Measurements from ENCODE around the gene URGCP. TPM values are rescaled to one million over a fixed set of nuclear protein-coding genes. Genes with fewer than 3 reads are reported as not detected.
A peak's percentile ranks its signal among the peaks of the same experiment; 100 is the strongest.

Gene URGCP
- total RNA-seq, 2 donors from 2014 or later, result 15.6 to 22.1 TPM

DNA sequence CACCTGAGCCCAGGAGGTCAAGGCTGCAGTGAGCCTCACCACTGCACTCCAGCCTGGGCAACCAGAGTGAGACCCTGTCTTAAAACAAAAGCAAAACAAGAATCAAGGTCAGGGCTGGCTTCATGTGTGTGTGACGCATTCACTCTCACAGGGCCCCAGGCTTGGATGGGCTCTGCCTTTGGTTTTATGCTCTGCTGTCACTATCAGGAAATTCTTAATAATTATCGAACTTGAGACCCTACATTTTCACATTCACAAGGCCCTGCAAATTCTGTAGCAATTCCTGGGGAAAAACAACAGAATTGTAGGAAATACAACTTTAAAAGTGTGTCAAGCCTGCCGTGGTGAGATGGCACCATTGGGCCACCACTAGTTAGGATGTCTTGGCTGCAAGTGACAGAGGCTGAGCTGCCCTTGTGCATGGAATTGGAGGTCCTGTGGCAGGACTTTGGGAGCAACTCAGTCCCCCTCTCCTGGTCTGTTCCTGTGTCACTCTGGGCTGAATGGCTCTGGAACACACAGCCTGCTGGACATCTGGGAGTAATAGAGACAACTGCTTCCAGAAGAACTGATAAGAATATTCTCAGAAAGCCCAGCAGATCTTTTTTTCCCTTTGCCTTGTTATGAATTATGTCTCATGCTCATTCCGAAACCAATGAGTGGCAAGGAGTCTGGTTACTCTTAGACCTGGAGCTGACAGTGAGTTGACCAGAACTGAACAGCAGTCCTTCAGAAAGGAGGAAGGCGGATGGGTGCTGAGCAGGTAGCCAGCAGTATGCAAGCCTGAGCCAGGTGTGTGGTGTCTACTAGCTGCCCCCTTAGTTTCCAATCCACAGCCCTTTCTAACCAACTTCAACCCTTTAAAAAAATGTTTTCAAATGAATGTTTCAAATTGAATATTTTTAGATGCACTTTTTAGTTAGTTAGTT is 23.4 kb upstream of the URGCP start:
- Histone ChIP-seq H3K9me3 (no peaks in the 10 kb centered on the region), H3K27ac (no peak overlapping the region), H3K27me3 (no peaks in the 10 kb centered on the region), H3K4me3 (no peak overlapping the region), H3K4me1 (peaks cover 23% of the 10 kb centered on the region), H3K36me3 (replicated peaks in 1 of 2; ENCODE audit: insufficient read depth in 1 of 2, low read depth in 2 of 2) (no peaks in the 10 kb centered on the region)
- intact Hi-C loops (cut with DNase I), result loop anchor here (10.0 kb wide), 1 partner anchor 65 kb away; the partner anchor contains the start of gene MRPS24
- ATAC-seq (no peak), DNase-seq (no peak)
- TF ChIP-seq, protein P1, sequence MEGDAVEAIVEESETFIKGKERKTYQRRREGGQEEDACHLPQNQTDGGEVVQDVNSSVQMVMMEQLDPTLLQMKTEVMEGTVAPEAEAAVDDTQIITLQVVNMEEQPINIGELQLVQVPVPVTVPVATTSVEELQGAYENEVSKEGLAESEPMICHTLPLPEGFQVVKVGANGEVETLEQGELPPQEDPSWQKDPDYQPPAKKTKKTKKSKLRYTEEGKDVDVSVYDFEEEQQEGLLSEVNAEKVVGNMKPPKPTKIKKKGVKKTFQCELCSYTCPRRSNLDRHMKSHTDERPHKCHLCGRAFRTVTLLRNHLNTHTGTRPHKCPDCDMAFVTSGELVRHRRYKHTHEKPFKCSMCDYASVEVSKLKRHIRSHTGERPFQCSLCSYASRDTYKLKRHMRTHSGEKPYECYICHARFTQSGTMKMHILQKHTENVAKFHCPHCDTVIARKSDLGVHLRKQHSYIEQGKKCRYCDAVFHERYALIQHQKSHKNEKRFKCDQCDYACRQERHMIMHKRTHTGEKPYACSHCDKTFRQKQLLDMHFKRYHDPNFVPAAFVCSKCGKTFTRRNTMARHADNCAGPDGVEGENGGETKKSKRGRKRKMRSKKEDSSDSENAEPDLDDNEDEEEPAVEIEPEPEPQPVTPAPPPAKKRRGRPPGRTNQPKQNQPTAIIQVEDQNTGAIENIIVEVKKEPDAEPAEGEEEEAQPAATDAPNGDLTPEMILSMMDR (IDR thresholded peaks at IDR 0.05), result no peak
- TF ChIP-seq POLR2A (IDR thresholded peaks at IDR 0.05), result no peak
- WGBS, 2 donors, result 93 to 95% methylated on average over 4 to 5 of the region's 5 CpGs

DNA sequence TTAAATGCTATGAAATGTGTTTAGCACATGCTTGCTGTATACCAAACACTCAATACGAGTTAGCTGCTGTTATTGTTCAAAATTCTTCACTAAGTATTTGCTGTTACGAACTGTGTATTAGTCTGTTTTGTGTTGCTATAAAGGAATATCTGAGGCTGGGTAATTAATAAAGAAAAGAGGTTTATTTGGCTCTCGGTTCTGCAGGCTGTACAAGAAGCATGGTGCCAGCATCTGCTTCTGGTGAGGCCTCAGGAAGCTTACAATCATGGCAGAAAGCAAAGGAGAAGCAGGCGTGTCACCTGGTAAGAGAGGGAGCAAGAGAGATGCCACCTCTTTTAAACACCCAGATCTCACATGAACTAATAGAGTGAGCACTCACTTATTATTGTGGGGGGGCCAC is 21.4 kb upstream of the URGCP start:
- Histone ChIP-seq H3K27me3 (no peaks in the 10 kb centered on the region), H3K9me3 (no peaks in the 10 kb centered on the region), H3K4me1 (peaks cover 27% of the 10 kb centered on the region), H3K27ac (no peak overlapping the region), H3K36me3 (replicated peaks in 1 of 2; ENCODE audit: insufficient read depth in 1 of 2, low read depth in 2 of 2) (no peaks in the 10 kb centered on the region), H3K4me3 (no peak overlapping the region)
- intact Hi-C loops (cut with DNase I), result loop anchor here (10.0 kb wide), 1 partner anchor 63 kb away; the partner anchor contains the start of gene MRPS24
- TF ChIP-seq, protein P1 (IDR thresholded peaks at IDR 0.05), result no peak
- no peak for TF ChIP-seq POLR2A (IDR thresholded peaks at IDR 0.05)
- DNase-seq, result no peak
- 94 to 98% methylated on average over 4 of the region's 4 CpGs for WGBS, 2 donors
- ATAC-seq, result no peak

DNA sequence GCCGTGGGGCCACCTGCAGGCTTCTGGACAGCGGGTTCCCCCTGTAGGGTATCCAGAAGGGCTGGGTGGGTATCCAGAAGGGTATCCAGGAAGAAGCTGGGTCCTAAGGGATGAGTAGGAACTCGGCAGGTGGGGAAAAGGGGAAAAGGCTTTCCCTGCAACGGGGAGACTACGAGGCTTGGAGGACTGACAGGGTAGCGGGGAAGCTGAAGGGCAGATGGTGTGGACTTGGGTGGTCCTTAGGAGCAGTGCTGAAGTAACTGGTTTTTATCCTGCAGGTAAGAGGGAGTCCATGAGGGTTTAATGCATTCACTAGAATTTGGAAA is 20.4 kb upstream of the URGCP start:
- DNase-seq, result no peak
- H3K27ac ChIP-seq, result peak overlapping the region; percentile 91 to 98 (median 97)
- TF ChIP-seq POLR2A (IDR thresholded peaks at IDR 0.05), result no peak
- TF ChIP-seq, protein P1 (IDR thresholded peaks at IDR 0.05), result peak in 1 of 7 experiments; percentile 26

DNA sequence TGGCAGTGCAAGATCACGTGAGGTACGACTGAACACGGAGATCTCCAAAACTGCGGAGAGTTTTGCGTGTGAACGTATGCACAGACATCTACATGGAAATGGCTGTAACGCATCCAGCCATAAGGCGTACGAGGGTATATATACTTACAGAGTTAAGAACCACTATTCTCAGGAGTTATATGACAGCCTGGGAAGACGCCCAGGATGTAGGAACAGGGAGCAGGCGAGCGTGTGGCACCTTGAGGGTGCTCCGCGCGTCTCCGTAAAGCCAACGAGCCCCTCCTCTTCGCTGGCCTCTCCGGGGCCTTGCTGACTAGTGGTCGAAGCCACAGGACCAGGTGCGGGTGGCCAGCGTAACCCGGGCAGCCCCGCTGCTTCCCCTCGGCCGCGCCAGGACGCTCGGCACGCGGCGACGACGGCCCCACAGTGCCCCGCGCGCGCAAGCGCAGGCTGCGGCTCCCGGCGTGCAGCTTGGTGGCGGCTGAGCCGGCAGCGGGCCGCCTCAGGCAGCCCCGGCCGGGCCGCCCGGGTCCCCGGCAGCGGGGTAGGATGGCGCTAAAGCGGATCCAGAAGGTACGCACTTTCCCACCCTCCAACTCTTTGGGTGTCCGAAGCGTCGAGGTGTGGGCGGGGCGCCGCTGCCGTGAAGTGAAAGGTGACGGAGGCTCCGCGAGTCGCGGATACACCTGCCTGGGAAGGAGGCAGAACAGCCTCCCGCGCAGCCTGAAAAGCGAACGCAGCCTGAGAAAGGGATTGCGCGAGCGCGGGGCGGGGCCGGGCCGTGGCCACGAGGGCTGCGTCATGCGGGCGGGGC is 19.8 kb upstream of the URGCP start, which contains the start of gene UBE2D4:
Gene UBE2D4, plus strand, starts transcription at position 453 of the 814 bp plus-strand sequence. Its CDS starts 97 bp downstream, at position 550.
- intact Hi-C loops (cut with DNase I), result loop anchor here (10.0 kb wide), 1 partner anchor 61 kb away; the partner anchor contains the start of gene MRPS24

More for the DNA sequence above, 20.4 kb upstream of the URGCP start:
- intact Hi-C loops (cut with DNase I), result loop anchor here (10.0 kb wide), 1 partner anchor 62 kb away; the partner anchor contains the start of gene MRPS24
- H3K4me1 ChIP-seq, result peaks cover 36% of the 10 kb centered on the region
- peak overlapping the region; percentile 47 to 49 for H3K4me3 ChIP-seq
- no peaks in the 10 kb centered on the region for H3K36me3 ChIP-seq (replicated peaks in 1 of 2; ENCODE audit: insufficient read depth in 1 of 2, low read depth in 2 of 2)
- H3K27me3 ChIP-seq, result no peaks in the 10 kb centered on the region
- H3K9me3 ChIP-seq, result no peaks in the 10 kb centered on the region
- 0 to 1% methylated on average over 4 to 6 of the region's 6 CpGs for WGBS, 2 donors
- ATAC-seq, result peak; percentile 20

More for the DNA sequence above, 19.8 kb upstream of the URGCP start, which contains the start of gene UBE2D4:
- no peaks in the 10 kb centered on the region for H3K36me3 ChIP-seq (replicated peaks in 1 of 2; ENCODE audit: insufficient read depth in 1 of 2, low read depth in 2 of 2)
- no peaks in the 10 kb centered on the region for H3K27me3 ChIP-seq
- DNase-seq, result peak; percentile 90 to 95 (median 91)
- ATAC-seq, result peak; percentile 93
- H3K4me1 ChIP-seq, result peaks cover 42% of the 10 kb centered on the region
- H3K4me3 ChIP-seq, result peak within 1 kb of the TSS; percentile 47 to 49
- no peaks in the 10 kb centered on the region for H3K9me3 ChIP-seq
- 0% methylated on average over 27 to 82 of the region's 82 CpGs for WGBS, 2 donors
- TF ChIP-seq, protein P1 (IDR thresholded peaks at IDR 0.05), result peak in 1 of 7 experiments; percentile 6
- peak; percentile 99 for TF ChIP-seq POLR2A (IDR thresholded peaks at IDR 0.05)
- H3K27ac ChIP-seq, result peak within 1 kb of the TSS; percentile 91 to 98 (median 97)
